ENCODE data around the gene TNXB. TPM values are rescaled to one million over a fixed set of nuclear protein-coding genes. Genes with fewer than 3 reads are reported as not detected.
A peak's percentile ranks its signal among the peaks of the same experiment; 100 is the strongest.

TNXB gene
- polyA plus RNA-seq, 2 of the 4 experiments (the other 2 are of a cell fraction): 0.80 to 1.7 TPM

- no peak for TF ChIP-seq GATA3 (IDR thresholded peaks at IDR 0.05; ENCODE audit: borderline replicate concordance)
- no peak for TF ChIP-seq ATOH8 (CRISPR knock-in tag; IDR thresholded peaks at IDR 0.05; ENCODE audit: low read depth)
- TF ChIP-seq RARB (CRISPR knock-in tag; IDR thresholded peaks at IDR 0.05): no peak
- TF ChIP-seq CEBPB (IDR thresholded peaks at IDR 0.05): no peak
- TF ChIP-seq SMC3 (IDR thresholded peaks at IDR 0.05): no peak
- no peak for TF ChIP-seq HEYL (CRISPR knock-in tag; IDR thresholded peaks at IDR 0.05)
- no peak for TF ChIP-seq POLR2A (IDR thresholded peaks at IDR 0.05; ENCODE audit: low read length)
- no peak for TF ChIP-seq POLR2AphosphoS2 (conservative IDR thresholded peaks at IDR 0.05; ENCODE audit: low read length)
- TF ChIP-seq FOSB (CRISPR knock-in tag; IDR thresholded peaks at IDR 0.05): no peak
- TF ChIP-seq KDM1A (IDR thresholded peaks at IDR 0.05; ENCODE audit: low read depth): no peak
- no peak for TF ChIP-seq HOXB13 (CRISPR knock-in tag; IDR thresholded peaks at IDR 0.05; ENCODE audit: low read depth)
- TF ChIP-seq RAD21 (conservative IDR thresholded peaks at IDR 0.05 in 1 of 2, IDR thresholded peaks at IDR 0.05 in 1 of 2): no peak
- TF ChIP-seq SREBF2 (IDR thresholded peaks at IDR 0.05): no peak
- no peak for TF ChIP-seq FOXS1 (CRISPR knock-in tag; IDR thresholded peaks at IDR 0.05)
- no peak for TF ChIP-seq MAFK (IDR thresholded peaks at IDR 0.05; ENCODE audit: partially characterized antibody)
- no peak for TF ChIP-seq EP300 (IDR thresholded peaks at IDR 0.05)
- no peak for TF ChIP-seq CTCF (IDR thresholded peaks at IDR 0.05)
- no peak for TF ChIP-seq NPAS2 (CRISPR knock-in tag; IDR thresholded peaks at IDR 0.05; ENCODE audit: borderline replicate concordance)
- no peak for TF ChIP-seq HMGXB4 (CRISPR knock-in tag; IDR thresholded peaks at IDR 0.05; ENCODE audit: borderline replicate concordance)
- no peak for TF ChIP-seq MAZ (IDR thresholded peaks at IDR 0.05; ENCODE audit: borderline replicate concordance, low read depth, low read length)
- POLR2A ChIA-PET: interaction anchor here (1.5 kb wide), 1 partner anchor 16 kb away, joined by 3 read pairs; no protein-coding TSS in a partner anchor
- FAIRE-seq: no peak
- no peak for DNase-seq (ENCODE audit: low read depth in 1 of 2, low spot score in 1 of 2)
- Histone ChIP-seq H3K9me3 (no peaks in the 10 kb centered on the region), H3K27ac (peak overlapping the region in 1 of 2 experiments; percentile 55; a peak in 3 of 6 replicates), H3K4me2 (no peak overlapping the region), H3K4me3 (no peak overlapping the region), H3K4me1 (peaks cover 15% of the 10 kb centered on the region)
- CTCF ChIA-PET: interaction anchor here (5.5 kb wide), 1 partner anchor 9 kb away, joined by 39 read pairs; no protein-coding TSS in a partner anchor
- 83% methylated on average over 6 of the region's 6 CpGs for WGBS (ENCODE audit: missing lambda C conversion rate)
- ATAC-seq: peak; percentile 10 to 13; a peak in 2 of 6 replicates
These were observed 418 bp downstream of the TNXB start for GRCh38 chr6:32108727-32109113.

- ATAC-seq (peak; percentile 52 to 71; a peak in 4 of 6 replicates), FAIRE-seq (no peak), DNase-seq (ENCODE audit: low read depth in 1 of 2, low spot score in 1 of 2) (no peak)
- no peaks in the 10 kb centered on the region for H3K9me3 ChIP-seq
- H3K27ac ChIP-seq: peak overlapping the region in 1 of 2 experiments; percentile 55; a peak in 3 of 6 replicates
- 27% methylated on average over 5 of the region's 15 CpGs for WGBS (ENCODE audit: missing lambda C conversion rate)
- ChIA-PET CTCF (interaction anchor here (0.6 to 5.5 kb wide), 2 partner anchors 9 to 21 kb away, joined by 3 to 39 read pairs; no protein-coding TSS in a partner anchor), POLR2A (interaction anchor here (1.5 kb wide), 1 partner anchor 15 kb away, joined by 3 read pairs; no protein-coding TSS in a partner anchor)
- H3K4me3 ChIP-seq: no peak overlapping the region
- no peak for TF ChIP-seq CEBPB (IDR thresholded peaks at IDR 0.05)
- TF ChIP-seq HMGXB4 (CRISPR knock-in tag; IDR thresholded peaks at IDR 0.05; ENCODE audit: borderline replicate concordance): no peak
- no peak for TF ChIP-seq GATA3 (IDR thresholded peaks at IDR 0.05; ENCODE audit: borderline replicate concordance)
- TF ChIP-seq EP300 (IDR thresholded peaks at IDR 0.05): no peak
- no peak for TF ChIP-seq NR3C1 (IDR thresholded peaks at IDR 0.05)
- TF ChIP-seq POLR2A (IDR thresholded peaks at IDR 0.05; ENCODE audit: low read length): no peak
- no peak for TF ChIP-seq ZSCAN20 (CRISPR knock-in tag; IDR thresholded peaks at IDR 0.05)
- no peak for TF ChIP-seq FOSL2 (IDR thresholded peaks at IDR 0.05)
- TF ChIP-seq FOSL2 (CRISPR knock-in tag; IDR thresholded peaks at IDR 0.05): no peak
- no peak for TF ChIP-seq CBX8 (IDR thresholded peaks at IDR 0.05)
- TF ChIP-seq HOXB13 (CRISPR knock-in tag; IDR thresholded peaks at IDR 0.05; ENCODE audit: low read depth): no peak
- TF ChIP-seq RAD21 (conservative IDR thresholded peaks at IDR 0.05 in 1 of 2, IDR thresholded peaks at IDR 0.05 in 1 of 2): no peak
- TF ChIP-seq PHF8 (IDR thresholded peaks at IDR 0.05; ENCODE audit: borderline replicate concordance, low read depth): no peak
- no peak for TF ChIP-seq TP53 (CRISPR knock-in tag; IDR thresholded peaks at IDR 0.05)
- no peak for TF ChIP-seq HDAC2 (IDR thresholded peaks at IDR 0.05)
- TF ChIP-seq CHD2 (IDR thresholded peaks at IDR 0.05; ENCODE audit: low read length, partially characterized antibody): no peak
- TF ChIP-seq JUNB (IDR thresholded peaks at IDR 0.05): no peak
- peaks cover 15% of the 10 kb centered on the region for H3K4me1 ChIP-seq
- H3K4me2 ChIP-seq: peak overlapping the region; percentile 41; the same call in 2 of the 3 replicates
These were observed 977 bp downstream of the TNXB start for GRCh38 chr6:32108094-32108627.
